Spinal cord (tissue), 10 donors: ENCODE measurements around the gene NCCRP1. TPM values are rescaled to one million over a fixed set of nuclear protein-coding genes. Genes with fewer than 3 reads are reported as not detected.

Experiments
- DNase-seq, 6 donors: peaks; one replicate each; pipeline versions ENCODE4 v3.0.0 to v3.0.0-alpha.2; 2013 to 2015; ENCODE audit warnings: low spot score in 6 of 6, low read depth in 4 of 6
- H3K27ac ChIP-seq: one replicate; pipeline ENCODE4 v1.5.1; 2013; ENCODE audit warnings: low read depth, low read length, control low read depth
- H3K27me3 ChIP-seq: one replicate; pipeline ENCODE4 v1.6.1; 2013; ENCODE audit warnings: low read length; ENCODE audit not compliant: control insufficient read depth, insufficient read depth
- H3K36me3 ChIP-seq: one replicate; pipeline ENCODE4 v1.6.1; 2013; ENCODE audit warnings: low read length; ENCODE audit not compliant: control insufficient read depth, insufficient read depth
- H3K4me1 ChIP-seq: one replicate; pipeline ENCODE4 v1.6.1; 2013; ENCODE audit warnings: low read length; ENCODE audit not compliant: control insufficient read depth, insufficient read depth
- H3K4me3 ChIP-seq: one replicate; pipeline ENCODE4 v1.5.1; 2013; ENCODE audit warnings: low read depth, low read length, control low read depth
- H3K9me3 ChIP-seq: one replicate; pipeline ENCODE4 v1.6.1; 2013; ENCODE audit warnings: low read length; ENCODE audit not compliant: control insufficient read depth, insufficient read depth
- WGBS: methylation state at CpG from one replicate; pipeline ENCODE4 v1.1.5; 2013; ENCODE audit warnings: missing lambda C conversion rate; ENCODE audit not compliant: insufficient coverage; 5-methylcytosine and 5-hydroxymethylcytosine counted together
- polyA plus RNA-seq, 2 donors: library from polyadenylated mRNA; unstranded; fragments of 120-200 nt; gene quantifications; one replicate each; pipeline ENCODE4 v1.2.1, GENCODE V29; 2013; ENCODE audit not compliant: insufficient read length in 2 of 2
- total RNA-seq, 2 donors: library from RNA; depleted of rRNA in 1 of 2; stranded (reverse); fragments of 120-200 nt in 1 of 2; fragments of >200 nt in 1 of 2; gene quantifications; one replicate each; pipeline versions ENCODE4 v1.2.3 to v1.2.4, GENCODE V29; 2013 to 2014
- donor health status: healthy.

The NCCRP1 gene
- total and polyA plus RNA-seq, 4 donors, result 0.10 to 0.29 (median 0.16) TPM

DNA sequence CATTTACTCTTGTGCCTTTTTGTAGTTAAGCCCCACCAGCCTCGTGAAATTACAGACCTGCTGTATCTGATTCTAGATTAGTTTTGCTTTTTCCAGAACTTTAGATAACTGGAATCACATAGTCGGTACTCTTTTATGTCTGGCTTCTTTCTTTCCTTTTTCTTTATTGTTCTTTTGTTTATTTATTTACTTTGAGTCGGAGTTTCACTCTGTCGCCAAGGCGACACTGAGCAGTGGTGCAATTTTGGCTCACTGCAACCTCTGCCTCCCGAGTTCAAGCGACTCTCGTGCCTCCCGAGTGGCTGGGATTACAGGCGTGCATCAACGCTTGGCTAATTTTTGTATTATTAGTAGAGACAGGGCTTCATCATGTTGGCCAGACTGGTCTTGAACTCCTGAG lies 6.0 kb upstream of the NCCRP1 start:
- no peak overlapping the region for H3K4me3 ChIP-seq
- no peak overlapping the region for H3K27ac ChIP-seq
- H3K36me3 ChIP-seq, result no peaks in the 10 kb centered on the region
- no peaks in the 10 kb centered on the region for H3K9me3 ChIP-seq
- 25% methylated on average over 7 of the region's 11 CpGs for WGBS
- DNase-seq, result no peak
- no peaks in the 10 kb centered on the region for H3K4me1 ChIP-seq
- H3K27me3 ChIP-seq, result peaks cover 1% of the 10 kb centered on the region

DNA sequence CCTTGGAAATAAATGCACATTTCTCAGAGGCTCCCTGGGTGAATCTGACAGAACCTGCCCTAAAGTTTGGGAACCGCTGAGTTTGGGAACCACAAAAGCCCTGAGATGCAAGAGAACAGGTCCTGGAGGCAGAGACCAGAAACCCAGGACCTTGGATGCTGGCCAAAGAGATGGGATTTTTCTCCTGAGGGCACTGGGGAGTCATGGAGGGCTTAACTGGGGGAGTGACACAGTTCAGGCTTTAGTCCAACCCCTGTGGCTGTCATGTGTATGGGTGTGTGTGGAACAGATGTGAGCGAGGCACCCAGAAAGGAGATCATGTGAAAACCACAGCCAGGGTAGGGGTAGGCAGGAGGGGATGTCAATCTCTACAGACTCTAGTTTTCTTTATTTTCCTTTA lies 3.9 kb upstream of the NCCRP1 start:
- H3K4me3 ChIP-seq, result no peak overlapping the region
- peaks cover 11% of the 10 kb centered on the region for H3K4me1 ChIP-seq
- no peaks in the 10 kb centered on the region for H3K36me3 ChIP-seq
- H3K9me3 ChIP-seq, result no peaks in the 10 kb centered on the region
- peaks cover 21% of the 10 kb centered on the region for H3K27me3 ChIP-seq
- WGBS, result 82% methylated on average over 1 of the region's 2 CpGs
- DNase-seq, result no peak
- no peak overlapping the region for H3K27ac ChIP-seq

- Histone ChIP-seq H3K4me3 (no peak overlapping the region), H3K36me3 (no peaks in the 10 kb centered on the region), H3K4me1 (peaks cover 11% of the 10 kb centered on the region), H3K27me3 (peaks cover 27% of the 10 kb centered on the region), H3K9me3 (no peaks in the 10 kb centered on the region), H3K27ac (no peak overlapping the region)
- 38% methylated on average over 5 of the region's 8 CpGs for WGBS
- DNase-seq, result no peak
These were observed 3.0 kb upstream of the NCCRP1 start for GRCh38 chr19:39193803-39194202.

DNA sequence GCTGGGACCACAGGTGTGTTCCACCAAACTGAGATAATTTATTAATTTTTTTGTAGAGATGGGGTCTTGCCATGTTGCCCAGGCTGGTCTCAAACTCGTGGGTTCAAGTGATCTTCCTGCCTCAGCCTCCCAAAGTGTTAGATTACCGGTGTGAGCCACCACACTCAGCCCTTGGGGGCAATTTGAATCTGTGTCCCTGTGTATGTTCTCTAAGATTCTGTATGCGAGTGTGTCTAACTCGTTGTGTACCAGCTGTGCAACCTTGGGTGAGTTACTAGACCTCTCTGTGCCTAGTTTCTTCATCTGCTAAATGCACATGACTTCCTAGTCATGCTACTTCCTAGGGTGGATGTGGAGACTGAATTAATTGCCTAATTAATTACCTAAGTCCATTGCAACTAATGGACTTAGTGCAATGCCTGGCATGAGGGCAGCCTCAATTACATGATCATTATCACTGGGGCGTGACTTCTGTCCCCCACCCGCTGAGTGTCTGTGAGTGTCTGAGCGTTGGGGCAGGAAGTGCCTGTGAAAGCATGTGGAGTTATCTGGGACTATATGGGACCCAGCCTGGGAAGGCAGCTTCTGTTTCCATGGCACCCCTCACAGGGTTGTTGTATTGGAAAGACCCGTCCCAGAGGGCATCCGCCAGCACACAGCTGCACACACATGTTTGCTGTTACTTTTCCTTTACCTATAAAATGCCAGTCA lies 1.8 kb upstream of the NCCRP1 start:
- WGBS, result 35% methylated on average over 5 of the region's 9 CpGs
- H3K4me1 ChIP-seq, result peaks cover 16% of the 10 kb centered on the region

DNA sequence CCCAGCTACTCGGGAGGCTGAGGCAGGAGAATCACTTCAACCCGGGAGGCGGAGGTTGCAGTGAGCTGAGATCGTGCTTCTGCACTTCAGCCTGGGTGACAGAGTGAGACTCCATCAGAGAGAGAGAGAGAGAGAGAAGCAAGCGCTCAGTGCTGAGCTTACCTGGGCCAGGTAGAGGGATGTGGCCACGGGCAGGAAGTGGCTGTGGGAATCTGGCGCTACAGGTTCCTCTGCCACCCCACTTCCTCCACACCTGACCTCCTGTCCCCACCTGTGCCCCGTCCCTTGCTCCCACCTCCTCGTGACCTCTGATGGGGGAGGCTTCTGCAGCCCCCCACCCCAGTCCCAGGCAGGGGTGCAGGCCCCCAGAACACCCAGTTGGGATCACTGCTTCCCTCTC lies 1.0 kb upstream of the NCCRP1 start:
- Histone ChIP-seq H3K4me3 (no peak overlapping the region), H3K9me3 (no peaks in the 10 kb centered on the region), H3K36me3 (no peaks in the 10 kb centered on the region), H3K27me3 (peaks cover 37% of the 10 kb centered on the region), H3K27ac (no peak overlapping the region), H3K4me1 (peaks cover 16% of the 10 kb centered on the region)
- DNase-seq, result no peak
- 43% methylated on average over 8 of the region's 9 CpGs for WGBS

More for the DNA sequence above, 1.8 kb upstream of the NCCRP1 start:
- no peaks in the 10 kb centered on the region for H3K9me3 ChIP-seq
- no peak overlapping the region for H3K27ac ChIP-seq
- peaks cover 32% of the 10 kb centered on the region for H3K27me3 ChIP-seq
- no peaks in the 10 kb centered on the region for H3K36me3 ChIP-seq
- peak in 1 of 6 donors; percentile 57 for DNase-seq
- no peak overlapping the region for H3K4me3 ChIP-seq

GRCh38 chr19:39196320-39196719 lies 444 bp upstream of the NCCRP1 start:
- H3K36me3 ChIP-seq, result no peaks in the 10 kb centered on the region
- no peak overlapping the region for H3K27ac ChIP-seq
- peaks cover 38% of the 10 kb centered on the region for H3K27me3 ChIP-seq
- 8% methylated on average over 6 of the region's 7 CpGs for WGBS
- H3K4me3 ChIP-seq, result no peak overlapping the region
- peaks cover 16% of the 10 kb centered on the region for H3K4me1 ChIP-seq
- no peaks in the 10 kb centered on the region for H3K9me3 ChIP-seq
- DNase-seq, result peak in 2 of 6 donors; percentile 43 to 64

GRCh38 chr19:39197808-39198207 lies 1.0 kb downstream of the NCCRP1 start:
- Histone ChIP-seq H3K4me1 (peaks cover 16% of the 10 kb centered on the region), H3K27me3 (peaks cover 49% of the 10 kb centered on the region), H3K4me3 (no peak overlapping the region), H3K27ac (no peak overlapping the region), H3K36me3 (no peaks in the 10 kb centered on the region), H3K9me3 (no peaks in the 10 kb centered on the region)
- no peak for DNase-seq
- no CpG with 5 or more reads among the region's 5 CpGs for WGBS

- Histone ChIP-seq H3K27me3 (peaks cover 62% of the 10 kb centered on the region), H3K27ac (no peak overlapping the region), H3K9me3 (no peaks in the 10 kb centered on the region), H3K36me3 (no peaks in the 10 kb centered on the region), H3K4me1 (peaks cover 16% of the 10 kb centered on the region), H3K4me3 (no peak overlapping the region)
- DNase-seq, result peak in 1 of 6 donors; percentile 56
- 17% methylated on average over 11 of the region's 11 CpGs for WGBS
These were observed 2.3 kb downstream of the NCCRP1 start for GRCh38 chr19:39199025-39199424.

DNA sequence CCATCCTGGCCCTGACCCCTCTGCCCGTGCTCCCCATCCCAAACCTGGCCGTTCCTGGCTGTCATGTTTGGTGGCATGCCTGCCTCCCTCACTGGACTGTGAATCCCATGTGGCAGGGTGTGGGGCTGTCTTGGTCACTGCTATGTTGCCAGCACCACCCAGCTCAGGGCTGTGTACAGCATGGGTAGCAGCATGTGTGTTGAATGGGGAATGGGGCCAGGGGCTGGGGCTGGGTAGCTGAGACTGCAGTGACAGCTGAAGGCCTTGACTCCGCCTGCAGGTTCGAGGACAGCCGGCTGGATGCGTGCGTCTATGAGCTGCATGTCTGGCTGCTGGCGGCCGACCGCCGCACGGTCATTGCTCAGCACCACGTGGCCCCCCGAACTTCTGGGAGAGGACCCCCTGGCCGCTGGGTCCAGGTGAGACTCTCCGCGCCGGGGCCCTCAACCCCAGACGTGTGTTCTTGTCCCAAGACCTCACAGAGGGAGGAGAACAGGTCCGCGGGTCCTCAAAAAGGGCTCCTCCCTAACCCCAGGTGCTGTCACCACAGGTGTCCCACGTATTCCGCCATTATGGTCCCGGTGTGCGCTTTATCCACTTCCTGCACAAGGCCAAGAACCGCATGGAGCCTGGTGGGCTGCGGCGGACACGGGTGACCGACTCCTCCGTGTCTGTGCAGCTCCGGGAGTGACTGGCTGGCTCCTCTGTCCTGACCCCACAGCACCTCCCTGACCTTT lies 3.5 kb downstream of the NCCRP1 start:
- Histone ChIP-seq H3K4me3 (no peak overlapping the region), H3K4me1 (peaks cover 16% of the 10 kb centered on the region), H3K9me3 (no peaks in the 10 kb centered on the region), H3K27me3 (peaks cover 69% of the 10 kb centered on the region), H3K36me3 (no peaks in the 10 kb centered on the region), H3K27ac (no peak overlapping the region)
- WGBS, result 84% methylated on average over 32 of the region's 32 CpGs
- DNase-seq, result no peak

- no peak overlapping the region for H3K4me3 ChIP-seq
- peaks cover 16% of the 10 kb centered on the region for H3K4me1 ChIP-seq
- H3K27ac ChIP-seq, result no peak overlapping the region
- no peaks in the 10 kb centered on the region for H3K9me3 ChIP-seq
- H3K36me3 ChIP-seq, result no peaks in the 10 kb centered on the region
- 72% methylated on average over 3 of the region's 3 CpGs for WGBS
- peaks cover 68% of the 10 kb centered on the region for H3K27me3 ChIP-seq
- no peak for DNase-seq
These were observed 4.0 kb downstream of the NCCRP1 start for GRCh38 chr19:39200803-39201115.
